GM12878 (cell line): Measurements from ENCODE around the gene HOXB3. TPM values are rescaled to one million over a fixed set of nuclear protein-coding genes. Genes with fewer than 3 reads are reported as not detected.

Experiments
- CBX5 ChIP-seq: sonication (generic); IDR thresholded peaks from 2 replicates; pipeline ENCODE4 v1.6.1; 2016; ENCODE audit warnings: low read depth, moderate library complexity, mild to moderate bottlenecking, inconsistent platforms
- CEBPB ChIP-seq, 2 experiments: fragments of 150-350 bp in 1 of 2; IDR thresholded peaks; 2 replicates each; pipeline ENCODE4 v1.6.1; 2012 to 2014; ENCODE audit warnings: low read depth in 2 of 2, low read length in 2 of 2, borderline replicate concordance in 1 of 2, inconsistent platforms in 1 of 2
- CREB1 ChIP-seq: IDR thresholded peaks from 2 replicates; pipeline ENCODE4 v1.6.1; 2012; ENCODE audit warnings: low read depth, mild to moderate bottlenecking, inconsistent platforms
- DPF2 ChIP-seq: fragments of 450-650 bp; IDR thresholded peaks from 2 replicates; pipeline ENCODE4 v1.6.1; 2017; ENCODE audit warnings: mild to moderate bottlenecking
- HCFC1 ChIP-seq: fragments of 150-350 bp; IDR thresholded peaks from 2 replicates; pipeline ENCODE4 v1.6.1; 2014; ENCODE audit warnings: low read length
- JUNB ChIP-seq: IDR thresholded peaks from 2 replicates; pipeline ENCODE4 v1.6.1; 2016; ENCODE audit warnings: antibody characterized with exemption, mild to moderate bottlenecking
- MYB ChIP-seq: fragments of 150-350 bp; IDR thresholded peaks from 2 replicates; pipeline ENCODE4 v1.6.1; 2014; ENCODE audit warnings: mild to moderate bottlenecking, low read depth, low read length, borderline replicate concordance
- POLR2AphosphoS2 ChIP-seq: IDR thresholded peaks from 2 replicates; pipeline ENCODE4 v1.6.1; 2011; ENCODE audit warnings: low read depth, mild to moderate bottlenecking, low read length, improper control_type of control experiment, moderate library complexity
- STAT3 ChIP-seq: IDR thresholded peaks from 2 replicates; pipeline ENCODE4 v1.6.1; 2011; ENCODE audit warnings: low read depth, low read length, improper control_type of control experiment
- TCF7 ChIP-seq: IDR thresholded peaks from 2 replicates; pipeline ENCODE4 v1.6.1; 2014; ENCODE audit warnings: antibody characterized with exemption, borderline replicate concordance
- YY1 ChIP-seq: IDR thresholded peaks from 2 replicates; pipeline ENCODE4 v1.6.1; 2011; ENCODE audit warnings: low read depth, mild to moderate bottlenecking, low read length
- ZBED1 ChIP-seq: IDR thresholded peaks from 2 replicates; pipeline ENCODE4 v1.6.1; 2016; ENCODE audit warnings: borderline replicate concordance
- ZNF207 ChIP-seq: fragments of 450-650 bp; IDR thresholded peaks from 2 replicates; pipeline ENCODE4 v1.6.1; 2014; ENCODE audit warnings: antibody characterized with exemption, mild to moderate bottlenecking, borderline replicate concordance
- polyA plus RNA-seq, 11 experiments: library from polyadenylated mRNA; depleted of rRNA in 4 of 11; unstranded in 6 of 11; stranded (reverse) in 5 of 11; fragments of >200 nt; fragmentation: Nextera tagmentation in 4 of 11; fragmentation: Illumina TruSeq in 1 of 11; extraction: Ambion mirVana in 4 of 11; extraction: Trizol in 1 of 11; gene quantifications; 1 replicate in 1 of 11; 2 replicates in 10 of 11; pipeline versions ENCODE4 v1.2.1 to v1.2.3, GENCODE V29; 2011 to 2016; ENCODE audit warnings: inconsistent platforms in 2 of 11, missing spikeins in 2 of 11, low read depth in 1 of 11
- total RNA-seq, 4 experiments: library from RNA; depleted of rRNA in 3 of 4; stranded (reverse); fragments of >200 nt in 3 of 4; fragmentation: Illumina TruSeq in 1 of 4; extraction: Trizol in 1 of 4; gene quantifications; 2 replicates each; pipeline versions ENCODE4 v1.2.1 to v1.2.3, GENCODE V29; 2013 to 2021
- TF ChIP-seq, protein P1 (sequence below): IDR thresholded peaks from 2 replicates; pipeline ENCODE4 v1.6.1; 2012; ENCODE audit warnings: mild to moderate bottlenecking, low read depth, low read length
- TF ChIP-seq, protein P2 (sequence below): fragments of 450-650 bp; IDR thresholded peaks from 2 replicates; pipeline ENCODE4 v1.6.1; 2017; ENCODE audit warnings: mild to moderate bottlenecking, low read depth, inconsistent platforms; ENCODE audit not compliant: poor library complexity, severe bottlenecking
- TF ChIP-seq, protein P3 (sequence below): fragments of 450-650 bp; IDR thresholded peaks from 2 replicates; pipeline ENCODE4 v1.6.1; 2014; ENCODE audit warnings: mild to moderate bottlenecking
- TF ChIP-seq, protein P4 (sequence below): fragments of 450-650 bp; IDR thresholded peaks from 2 replicates; pipeline ENCODE4 v1.6.1; 2017; ENCODE audit warnings: mild to moderate bottlenecking, moderate library complexity
- TF ChIP-seq, protein P5 (sequence below): IDR thresholded peaks from 2 replicates; pipeline ENCODE4 v1.6.1; 2011; ENCODE audit warnings: low read depth, low read length, improper control_type of control experiment, borderline replicate concordance

Gene HOXB3
- total and polyA plus RNA-seq, 10 of the 15 experiments (the other 5 are each of a cell fraction or from before 2014, with no cell fraction given), result 0.19 to 7.7 (median 2.9) TPM

DNA sequence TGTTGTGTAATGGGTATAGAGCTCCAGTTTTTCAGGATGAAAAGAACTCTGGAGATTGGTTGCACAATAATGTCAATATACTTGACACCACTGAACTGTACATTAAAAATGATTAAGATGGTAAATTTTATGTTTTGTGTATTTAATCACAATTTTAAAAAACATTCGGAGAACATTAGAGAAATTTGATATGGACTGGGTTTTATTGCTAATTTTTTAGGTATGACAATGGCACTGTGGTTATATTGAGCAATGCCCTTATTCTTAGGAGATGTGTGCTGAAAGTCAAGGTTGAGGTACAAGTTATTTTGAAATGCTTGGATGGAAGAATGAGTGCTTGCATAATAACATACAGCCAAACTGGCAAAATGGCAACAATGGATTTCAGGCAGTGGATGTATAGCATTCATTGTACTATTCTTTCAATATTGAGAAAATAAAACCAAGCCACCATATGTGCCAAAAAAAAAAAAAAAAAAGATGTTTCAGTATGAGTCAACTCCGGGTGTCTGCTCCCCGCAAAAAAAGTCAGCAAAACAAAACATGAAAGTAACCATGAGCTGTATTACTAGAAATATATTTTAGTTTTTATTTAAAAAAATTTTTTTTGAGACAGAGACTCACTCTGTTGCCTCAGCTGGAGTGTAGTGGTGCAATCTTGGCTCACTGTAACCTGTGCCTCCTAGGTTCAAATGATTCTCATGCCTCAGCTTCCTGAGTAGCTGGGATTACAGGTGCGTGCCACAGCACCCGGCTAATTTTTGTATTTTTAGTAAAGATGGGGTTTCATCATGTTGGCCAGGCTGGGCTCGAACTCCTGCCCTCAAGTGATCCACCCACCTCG is 79.1 kb downstream of the HOXB3 start (continued):
- TF ChIP-seq STAT3 (no peak), CREB1 (peak; percentile 21; the same call in 1 of the 2 replicates), POLR2AphosphoS2 (no peak), CEBPB (IDR thresholded peaks at IDR 0.05; ENCODE audit: borderline replicate concordance in 1 of 2, low read depth in 2 of 2, low read length in 2 of 2) (no peak), ZBED1 (no peak), DPF2 (no peak), YY1 (0 out of 2 replicates have a peak, but pooled peaks have one; percentile 12), CBX5 (no peak; the same call in 1 of the 2 replicates), JUNB (peak; percentile 98), TCF7 (peak; percentile 73), HCFC1 (no peak), MYB (no peak), ZNF207 (no peak)
- TF ChIP-seq, protein P1, sequence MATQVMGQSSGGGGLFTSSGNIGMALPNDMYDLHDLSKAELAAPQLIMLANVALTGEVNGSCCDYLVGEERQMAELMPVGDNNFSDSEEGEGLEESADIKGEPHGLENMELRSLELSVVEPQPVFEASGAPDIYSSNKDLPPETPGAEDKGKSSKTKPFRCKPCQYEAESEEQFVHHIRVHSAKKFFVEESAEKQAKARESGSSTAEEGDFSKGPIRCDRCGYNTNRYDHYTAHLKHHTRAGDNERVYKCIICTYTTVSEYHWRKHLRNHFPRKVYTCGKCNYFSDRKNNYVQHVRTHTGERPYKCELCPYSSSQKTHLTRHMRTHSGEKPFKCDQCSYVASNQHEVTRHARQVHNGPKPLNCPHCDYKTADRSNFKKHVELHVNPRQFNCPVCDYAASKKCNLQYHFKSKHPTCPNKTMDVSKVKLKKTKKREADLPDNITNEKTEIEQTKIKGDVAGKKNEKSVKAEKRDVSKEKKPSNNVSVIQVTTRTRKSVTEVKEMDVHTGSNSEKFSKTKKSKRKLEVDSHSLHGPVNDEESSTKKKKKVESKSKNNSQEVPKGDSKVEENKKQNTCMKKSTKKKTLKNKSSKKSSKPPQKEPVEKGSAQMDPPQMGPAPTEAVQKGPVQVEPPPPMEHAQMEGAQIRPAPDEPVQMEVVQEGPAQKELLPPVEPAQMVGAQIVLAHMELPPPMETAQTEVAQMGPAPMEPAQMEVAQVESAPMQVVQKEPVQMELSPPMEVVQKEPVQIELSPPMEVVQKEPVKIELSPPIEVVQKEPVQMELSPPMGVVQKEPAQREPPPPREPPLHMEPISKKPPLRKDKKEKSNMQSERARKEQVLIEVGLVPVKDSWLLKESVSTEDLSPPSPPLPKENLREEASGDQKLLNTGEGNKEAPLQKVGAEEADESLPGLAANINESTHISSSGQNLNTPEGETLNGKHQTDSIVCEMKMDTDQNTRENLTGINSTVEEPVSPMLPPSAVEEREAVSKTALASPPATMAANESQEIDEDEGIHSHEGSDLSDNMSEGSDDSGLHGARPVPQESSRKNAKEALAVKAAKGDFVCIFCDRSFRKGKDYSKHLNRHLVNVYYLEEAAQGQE, result no peak
- TF ChIP-seq, protein P2, sequence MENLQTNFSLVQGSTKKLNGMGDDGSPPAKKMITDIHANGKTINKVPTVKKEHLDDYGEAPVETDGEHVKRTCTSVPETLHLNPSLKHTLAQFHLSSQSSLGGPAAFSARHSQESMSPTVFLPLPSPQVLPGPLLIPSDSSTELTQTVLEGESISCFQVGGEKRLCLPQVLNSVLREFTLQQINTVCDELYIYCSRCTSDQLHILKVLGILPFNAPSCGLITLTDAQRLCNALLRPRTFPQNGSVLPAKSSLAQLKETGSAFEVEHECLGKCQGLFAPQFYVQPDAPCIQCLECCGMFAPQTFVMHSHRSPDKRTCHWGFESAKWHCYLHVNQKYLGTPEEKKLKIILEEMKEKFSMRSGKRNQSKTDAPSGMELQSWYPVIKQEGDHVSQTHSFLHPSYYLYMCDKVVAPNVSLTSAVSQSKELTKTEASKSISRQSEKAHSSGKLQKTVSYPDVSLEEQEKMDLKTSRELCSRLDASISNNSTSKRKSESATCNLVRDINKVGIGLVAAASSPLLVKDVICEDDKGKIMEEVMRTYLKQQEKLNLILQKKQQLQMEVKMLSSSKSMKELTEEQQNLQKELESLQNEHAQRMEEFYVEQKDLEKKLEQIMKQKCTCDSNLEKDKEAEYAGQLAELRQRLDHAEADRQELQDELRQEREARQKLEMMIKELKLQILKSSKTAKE, result peak; percentile 89
- TF ChIP-seq, protein P3, sequence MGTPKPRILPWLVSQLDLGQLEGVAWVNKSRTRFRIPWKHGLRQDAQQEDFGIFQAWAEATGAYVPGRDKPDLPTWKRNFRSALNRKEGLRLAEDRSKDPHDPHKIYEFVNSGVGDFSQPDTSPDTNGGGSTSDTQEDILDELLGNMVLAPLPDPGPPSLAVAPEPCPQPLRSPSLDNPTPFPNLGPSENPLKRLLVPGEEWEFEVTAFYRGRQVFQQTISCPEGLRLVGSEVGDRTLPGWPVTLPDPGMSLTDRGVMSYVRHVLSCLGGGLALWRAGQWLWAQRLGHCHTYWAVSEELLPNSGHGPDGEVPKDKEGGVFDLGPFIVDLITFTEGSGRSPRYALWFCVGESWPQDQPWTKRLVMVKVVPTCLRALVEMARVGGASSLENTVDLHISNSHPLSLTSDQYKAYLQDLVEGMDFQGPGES, result no peak
- TF ChIP-seq, protein P4, sequence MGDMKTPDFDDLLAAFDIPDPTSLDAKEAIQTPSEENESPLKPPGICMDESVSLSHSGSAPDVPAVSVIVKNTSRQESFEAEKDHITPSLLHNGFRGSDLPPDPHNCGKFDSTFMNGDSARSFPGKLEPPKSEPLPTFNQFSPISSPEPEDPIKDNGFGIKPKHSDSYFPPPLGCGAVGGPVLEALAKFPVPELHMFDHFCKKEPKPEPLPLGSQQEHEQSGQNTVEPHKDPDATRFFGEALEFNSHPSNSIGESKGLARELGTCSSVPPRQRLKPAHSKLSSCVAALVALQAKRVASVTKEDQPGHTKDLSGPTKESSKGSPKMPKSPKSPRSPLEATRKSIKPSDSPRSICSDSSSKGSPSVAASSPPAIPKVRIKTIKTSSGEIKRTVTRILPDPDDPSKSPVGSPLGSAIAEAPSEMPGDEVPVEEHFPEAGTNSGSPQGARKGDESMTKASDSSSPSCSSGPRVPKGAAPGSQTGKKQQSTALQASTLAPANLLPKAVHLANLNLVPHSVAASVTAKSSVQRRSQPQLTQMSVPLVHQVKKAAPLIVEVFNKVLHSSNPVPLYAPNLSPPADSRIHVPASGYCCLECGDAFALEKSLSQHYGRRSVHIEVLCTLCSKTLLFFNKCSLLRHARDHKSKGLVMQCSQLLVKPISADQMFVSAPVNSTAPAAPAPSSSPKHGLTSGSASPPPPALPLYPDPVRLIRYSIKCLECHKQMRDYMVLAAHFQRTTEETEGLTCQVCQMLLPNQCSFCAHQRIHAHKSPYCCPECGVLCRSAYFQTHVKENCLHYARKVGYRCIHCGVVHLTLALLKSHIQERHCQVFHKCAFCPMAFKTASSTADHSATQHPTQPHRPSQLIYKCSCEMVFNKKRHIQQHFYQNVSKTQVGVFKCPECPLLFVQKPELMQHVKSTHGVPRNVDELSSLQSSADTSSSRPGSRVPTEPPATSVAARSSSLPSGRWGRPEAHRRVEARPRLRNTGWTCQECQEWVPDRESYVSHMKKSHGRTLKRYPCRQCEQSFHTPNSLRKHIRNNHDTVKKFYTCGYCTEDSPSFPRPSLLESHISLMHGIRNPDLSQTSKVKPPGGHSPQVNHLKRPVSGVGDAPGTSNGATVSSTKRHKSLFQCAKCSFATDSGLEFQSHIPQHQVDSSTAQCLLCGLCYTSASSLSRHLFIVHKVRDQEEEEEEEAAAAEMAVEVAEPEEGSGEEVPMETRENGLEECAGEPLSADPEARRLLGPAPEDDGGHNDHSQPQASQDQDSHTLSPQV, result no peak
- TF ChIP-seq, protein P5, sequence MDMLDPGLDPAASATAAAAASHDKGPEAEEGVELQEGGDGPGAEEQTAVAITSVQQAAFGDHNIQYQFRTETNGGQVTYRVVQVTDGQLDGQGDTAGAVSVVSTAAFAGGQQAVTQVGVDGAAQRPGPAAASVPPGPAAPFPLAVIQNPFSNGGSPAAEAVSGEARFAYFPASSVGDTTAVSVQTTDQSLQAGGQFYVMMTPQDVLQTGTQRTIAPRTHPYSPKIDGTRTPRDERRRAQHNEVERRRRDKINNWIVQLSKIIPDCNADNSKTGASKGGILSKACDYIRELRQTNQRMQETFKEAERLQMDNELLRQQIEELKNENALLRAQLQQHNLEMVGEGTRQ, result no peak
